Trophoblast cell (in vitro differentiated cells and primary cell): ENCODE data around the gene DMBT1. TPM values are rescaled to one million over a fixed set of nuclear protein-coding genes. Genes with fewer than 3 reads are reported as not detected.

Experiments
- DNase-seq, 2 donors: peaks; one replicate each; pipeline ENCODE4 v3.0.0-alpha.2; 2016
- H2AFZ ChIP-seq: 2 replicates; pipeline ENCODE4 v1.6.1; 2013; ENCODE audit warnings: low read length, moderate library complexity, mild to moderate bottlenecking; ENCODE audit not compliant: insufficient read depth, poor library complexity
- H2AK5ac ChIP-seq: 2 replicates; pipeline ENCODE4 v1.6.1; 2013; ENCODE audit warnings: mild to moderate bottlenecking, low read length
- H2BK120ac ChIP-seq: 2 replicates; pipeline ENCODE4 v1.6.1; 2013; ENCODE audit warnings: low read length, mild to moderate bottlenecking, moderate library complexity; ENCODE audit not compliant: insufficient read depth, poor library complexity
- H2BK12ac ChIP-seq: 2 replicates; pipeline ENCODE4 v1.6.1; 2013; ENCODE audit warnings: mild to moderate bottlenecking, low read length, moderate library complexity
- H2BK5ac ChIP-seq: 2 replicates; pipeline ENCODE4 v1.6.1; 2013; ENCODE audit warnings: low read length, low read depth, moderate library complexity, mild to moderate bottlenecking; ENCODE audit not compliant: poor library complexity
- H3K14ac ChIP-seq: 2 replicates; pipeline ENCODE4 v1.6.1; 2013; ENCODE audit warnings: mild to moderate bottlenecking, low read length
- H3K18ac ChIP-seq: 2 replicates; pipeline ENCODE4 v1.6.1; 2013; ENCODE audit warnings: mild to moderate bottlenecking, low read length
- H3K23ac ChIP-seq: 2 replicates; pipeline ENCODE4 v1.6.1; 2013; ENCODE audit warnings: low read length
- H3K27ac ChIP-seq: 2 replicates; pipeline ENCODE4 v1.5.1; 2013; ENCODE audit warnings: low read depth, mild to moderate bottlenecking, inconsistent platforms, low read length, moderate library complexity
- H3K27me3 ChIP-seq: 2 replicates; pipeline ENCODE4 v1.6.1; 2013; ENCODE audit warnings: inconsistent platforms, mild to moderate bottlenecking, low read length, moderate library complexity; ENCODE audit not compliant: insufficient read depth
- H3K36me3 ChIP-seq, 2 experiments: 1 replicate in 1 of 2; 2 replicates in 1 of 2; pipeline ENCODE4 v1.6.1; 2013; ENCODE audit warnings: low read length in 2 of 2, mild to moderate bottlenecking in 2 of 2, moderate library complexity in 1 of 2; ENCODE audit not compliant: insufficient read depth in 2 of 2, control insufficient read depth in 1 of 2
- H3K4ac ChIP-seq: 2 replicates; pipeline ENCODE4 v1.6.1; 2013; ENCODE audit warnings: low read depth, mild to moderate bottlenecking, low read length, moderate library complexity
- H3K4me1 ChIP-seq, 2 experiments: 1 replicate in 1 of 2; 2 replicates in 1 of 2; pipeline ENCODE4 v1.6.1; 2013; ENCODE audit warnings: low read length in 2 of 2, mild to moderate bottlenecking in 2 of 2, moderate library complexity in 1 of 2; ENCODE audit not compliant: insufficient read depth in 2 of 2, control insufficient read depth in 1 of 2
- H3K4me2 ChIP-seq: 2 replicates; pipeline ENCODE4 v1.6.1; 2013; ENCODE audit warnings: inconsistent platforms, mild to moderate bottlenecking, low read length, moderate library complexity
- H3K4me3 ChIP-seq: 2 replicates; pipeline ENCODE4 v1.5.1; 2013; ENCODE audit warnings: mild to moderate bottlenecking, low read depth, low read length, inconsistent platforms
- H3K79me1 ChIP-seq: one replicate; pipeline ENCODE4 v1.6.1; 2013; ENCODE audit warnings: low read length
- H3K79me2 ChIP-seq: 2 replicates; pipeline ENCODE4 v1.6.1; 2013; ENCODE audit warnings: low read length, mild to moderate bottlenecking; ENCODE audit not compliant: control insufficient read depth, insufficient read depth, poor library complexity
- H3K9ac ChIP-seq: 2 replicates; pipeline ENCODE4 v1.6.1; 2013; ENCODE audit warnings: mild to moderate bottlenecking, low read length
- H3K9me3 ChIP-seq: 2 replicates; pipeline ENCODE4 v1.6.1; 2013; ENCODE audit warnings: low read depth, mild to moderate bottlenecking, control low read depth, inconsistent platforms, low read length; ENCODE audit not compliant: insufficient read depth
- H4K12ac ChIP-seq: 2 replicates; pipeline ENCODE4 v1.6.1; 2013; ENCODE audit warnings: low read depth, mild to moderate bottlenecking, low read length, moderate library complexity
- H4K8ac ChIP-seq: 2 replicates; pipeline ENCODE4 v1.6.1; 2013; ENCODE audit warnings: low read depth, mild to moderate bottlenecking, low read length, moderate library complexity
- H4K91ac ChIP-seq: one replicate; pipeline ENCODE4 v1.6.1; 2013; ENCODE audit warnings: low read depth, mild to moderate bottlenecking, low read length, moderate library complexity
- whole genome bisulfite sequencing: extraction: QIAGEN DNeasy Blood & Tissue Kit; methylation state at CpG from one replicate; pipeline ENCODE4 v1.1.7; 2013; ENCODE audit warnings: missing lambda C conversion rate; ENCODE audit not compliant: insufficient read length, insufficient coverage; ENCODE audit errors: extremely low coverage; 5-methylcytosine and 5-hydroxymethylcytosine counted together
- polyA plus RNA-seq: library from polyadenylated mRNA; stranded (reverse); fragments of 200-250 nt; gene quantifications from 2 replicates; pipeline ENCODE4 v1.2.3, GENCODE V29; 2013

DMBT1 gene
- 0.07 TPM in 2 replicates for polyA plus RNA-seq

- peaks cover 3% of the 10 kb centered on the region for H3K79me1 ChIP-seq
- H2BK5ac ChIP-seq, result no peak within 1 kb of the TSS
- H4K8ac ChIP-seq, result no peak within 1 kb of the TSS
- no peak within 1 kb of the TSS for H3K4me2 ChIP-seq
- no peak within 1 kb of the TSS for H2AFZ ChIP-seq
- H3K79me2 ChIP-seq, result no peaks in the 10 kb centered on the region
- H3K18ac ChIP-seq, result no peak within 1 kb of the TSS
- H3K27me3 ChIP-seq, result no peaks in the 10 kb centered on the region
- H4K12ac ChIP-seq, result no peak within 1 kb of the TSS
- no peak within 1 kb of the TSS for H2AK5ac ChIP-seq
- no peaks in the 10 kb centered on the region for H3K36me3 ChIP-seq
- peak within 1 kb of the TSS; percentile 29 for H2BK12ac ChIP-seq
- H3K23ac ChIP-seq, result no peak within 1 kb of the TSS
- WGBS, result no CpG with 5 or more reads among the region's 4 CpGs
- peaks cover 9 to 10% of the 10 kb centered on the region in 2 experiments for H3K4me1 ChIP-seq
- no peak within 1 kb of the TSS for H4K91ac ChIP-seq
- no peak within 1 kb of the TSS for H3K4me3 ChIP-seq
- no peak within 1 kb of the TSS for H2BK120ac ChIP-seq
- no peak within 1 kb of the TSS for H3K4ac ChIP-seq
- no peak within 1 kb of the TSS for H3K14ac ChIP-seq
- H3K9me3 ChIP-seq, result peaks cover 6% of the 10 kb centered on the region
- no peak for DNase-seq
- no peak within 1 kb of the TSS for H3K27ac ChIP-seq
- H3K9ac ChIP-seq, result no peak within 1 kb of the TSS
Observed at GRCh38 chr10:122560279-122560804, at the start of gene DMBT1. DMBT1 (plus strand) TSS chr10:122560754; CDS start chr10:122560771, 17 bp downstream.

GRCh38 chr10:122513053-122513452 lies 47.5 kb upstream of the DMBT1 start:
- H3K27me3 ChIP-seq, result no peaks in the 10 kb centered on the region
- no peaks in the 10 kb centered on the region for H3K9me3 ChIP-seq
- H2BK12ac ChIP-seq, result no peak overlapping the region
- H3K9ac ChIP-seq, result no peak overlapping the region
- H3K4me2 ChIP-seq, result no peak overlapping the region
- no peak overlapping the region for H3K18ac ChIP-seq
- H3K23ac ChIP-seq, result no peak overlapping the region
- H3K36me3 ChIP-seq, result peaks cover 22 to 32% of the 10 kb centered on the region in 2 experiments
- no peak overlapping the region for H4K12ac ChIP-seq
- no peak overlapping the region for H3K4ac ChIP-seq
- no peak overlapping the region for H2BK120ac ChIP-seq
- no peak overlapping the region for H3K14ac ChIP-seq
- H3K27ac ChIP-seq, result no peak overlapping the region
- WGBS, result no CpG with 5 or more reads among the region's 4 CpGs
- no peak overlapping the region for H4K8ac ChIP-seq
- peaks cover 13 to 18% of the 10 kb centered on the region in 2 experiments for H3K4me1 ChIP-seq
- no peak overlapping the region for H2AFZ ChIP-seq
- DNase-seq, result no peak
- H3K79me1 ChIP-seq, result peaks cover 1% of the 10 kb centered on the region
- no peak overlapping the region for H2BK5ac ChIP-seq
- no peak overlapping the region for H2AK5ac ChIP-seq
- H3K79me2 ChIP-seq, result no peaks in the 10 kb centered on the region
- H4K91ac ChIP-seq, result no peak overlapping the region
- H3K4me3 ChIP-seq, result no peak overlapping the region

GRCh38 chr10:122514045-122514840 lies 46.3 kb upstream of the DMBT1 start:
- Histone ChIP-seq H3K79me1 (peaks cover 1% of the 10 kb centered on the region), H3K9ac (no peak overlapping the region), H3K23ac (no peak overlapping the region), H2BK120ac (no peak overlapping the region), H4K8ac (no peak overlapping the region), H2AK5ac (no peak overlapping the region), H2BK5ac (no peak overlapping the region), H3K4me1 (peaks cover 12% of the 10 kb centered on the region in 2 experiments), H3K14ac (no peak overlapping the region), H3K4ac (no peak overlapping the region), H4K91ac (no peak overlapping the region), H3K27me3 (no peaks in the 10 kb centered on the region), H3K18ac (no peak overlapping the region), H3K4me2 (no peak overlapping the region), H2BK12ac (no peak overlapping the region), H4K12ac (no peak overlapping the region), H2AFZ (no peak overlapping the region), H3K79me2 (no peaks in the 10 kb centered on the region), H3K36me3 (peaks cover 18 to 32% of the 10 kb centered on the region in 2 experiments), H3K27ac (no peak overlapping the region), H3K4me3 (no peak overlapping the region), H3K9me3 (no peaks in the 10 kb centered on the region)
- no CpG with 5 or more reads among the region's 22 CpGs for WGBS
- no peak for DNase-seq

GRCh38 chr10:122515022-122515424 lies 45.5 kb upstream of the DMBT1 start:
- no peak overlapping the region for H2AK5ac ChIP-seq
- H3K14ac ChIP-seq, result no peak overlapping the region
- peaks cover 5 to 7% of the 10 kb centered on the region in 2 experiments for H3K4me1 ChIP-seq
- peaks cover 18 to 32% of the 10 kb centered on the region in 2 experiments for H3K36me3 ChIP-seq
- H3K79me1 ChIP-seq, result no peaks in the 10 kb centered on the region
- H3K4me3 ChIP-seq, result no peak overlapping the region
- no CpG with 5 or more reads among the region's 5 CpGs for whole genome bisulfite sequencing
- no peak overlapping the region for H3K4ac ChIP-seq
- no peak overlapping the region for H4K91ac ChIP-seq
- H2AFZ ChIP-seq, result no peak overlapping the region
- H3K18ac ChIP-seq, result no peak overlapping the region
- no peak overlapping the region for H3K4me2 ChIP-seq
- no peak overlapping the region for H3K23ac ChIP-seq
- no peak overlapping the region for H2BK12ac ChIP-seq
- no peak overlapping the region for H4K8ac ChIP-seq
- no peaks in the 10 kb centered on the region for H3K9me3 ChIP-seq
- no peak overlapping the region for H2BK120ac ChIP-seq
- H3K27ac ChIP-seq, result no peak overlapping the region
- no peak overlapping the region for H3K9ac ChIP-seq
- no peaks in the 10 kb centered on the region for H3K27me3 ChIP-seq
- H3K79me2 ChIP-seq, result no peaks in the 10 kb centered on the region
- no peak overlapping the region for H2BK5ac ChIP-seq
- no peak for DNase-seq
- no peak overlapping the region for H4K12ac ChIP-seq
